ENCODE data around the gene ABHD6. TPM values are rescaled to one million over a fixed set of nuclear protein-coding genes. Genes with fewer than 3 reads are reported as not detected.

The ABHD6 gene
- total RNA-seq, 2 experiments from 2014 or later, result 3.3 to 3.7 TPM

DNA sequence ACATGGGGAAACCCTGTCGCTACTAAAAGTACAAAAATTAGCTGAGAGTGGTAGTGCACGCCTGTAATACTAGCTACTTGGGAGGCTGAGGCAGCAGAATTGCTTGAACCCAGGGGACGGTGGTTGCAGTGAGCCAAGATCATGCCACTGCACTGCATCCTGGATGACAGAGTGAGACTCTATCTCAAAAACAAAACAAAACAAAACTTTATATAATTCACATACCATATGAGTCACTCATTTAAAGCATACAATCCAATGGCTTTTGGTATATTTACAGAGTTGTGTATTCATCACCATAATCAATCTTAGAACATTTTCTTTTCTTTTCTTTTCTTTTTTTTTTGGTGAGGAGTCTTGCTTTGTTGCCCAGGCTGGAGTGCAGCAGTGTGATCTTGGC, 103.8 kb downstream of the ABHD6 start:
- Mint-ChIP-seq H3K4me3 (no peak overlapping the region), H3K36me3 (ENCODE audit: low read depth) (peaks cover 14% of the 10 kb centered on the region), H3K9me3 (no peaks in the 10 kb centered on the region), H3K27me3 (no peaks in the 10 kb centered on the region), H3K4me1 (ENCODE audit: low read depth) (peaks cover 14% of the 10 kb centered on the region), H3K27ac (no peak overlapping the region)
- TF ChIP-seq, protein P1, sequence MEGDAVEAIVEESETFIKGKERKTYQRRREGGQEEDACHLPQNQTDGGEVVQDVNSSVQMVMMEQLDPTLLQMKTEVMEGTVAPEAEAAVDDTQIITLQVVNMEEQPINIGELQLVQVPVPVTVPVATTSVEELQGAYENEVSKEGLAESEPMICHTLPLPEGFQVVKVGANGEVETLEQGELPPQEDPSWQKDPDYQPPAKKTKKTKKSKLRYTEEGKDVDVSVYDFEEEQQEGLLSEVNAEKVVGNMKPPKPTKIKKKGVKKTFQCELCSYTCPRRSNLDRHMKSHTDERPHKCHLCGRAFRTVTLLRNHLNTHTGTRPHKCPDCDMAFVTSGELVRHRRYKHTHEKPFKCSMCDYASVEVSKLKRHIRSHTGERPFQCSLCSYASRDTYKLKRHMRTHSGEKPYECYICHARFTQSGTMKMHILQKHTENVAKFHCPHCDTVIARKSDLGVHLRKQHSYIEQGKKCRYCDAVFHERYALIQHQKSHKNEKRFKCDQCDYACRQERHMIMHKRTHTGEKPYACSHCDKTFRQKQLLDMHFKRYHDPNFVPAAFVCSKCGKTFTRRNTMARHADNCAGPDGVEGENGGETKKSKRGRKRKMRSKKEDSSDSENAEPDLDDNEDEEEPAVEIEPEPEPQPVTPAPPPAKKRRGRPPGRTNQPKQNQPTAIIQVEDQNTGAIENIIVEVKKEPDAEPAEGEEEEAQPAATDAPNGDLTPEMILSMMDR (IDR thresholded peaks at IDR 0.05), result no peak
- ChIA-PET CTCF (interaction anchor here (1.0 to 1.9 kb wide), 3 partner anchors 9 to 289 kb away, joined by 3 to 7 read pairs (median 4); partner anchors contain the start of gene HTD2), POLR2A (no interaction called here)
- ATAC-seq, result no peak
- intact Hi-C loops (cut with micrococcal nuclease), result no loop called here
- no peak for DNase-seq

- TF ChIP-seq, protein P1 (IDR thresholded peaks at IDR 0.05), result no peak
- POLR2A ChIA-PET, result no interaction called here
- Mint-ChIP-seq H3K27me3 (no peaks in the 10 kb centered on the region), H3K36me3 (ENCODE audit: low read depth) (peaks cover 13% of the 10 kb centered on the region), H3K9me3 (no peaks in the 10 kb centered on the region), H3K27ac (no peak overlapping the region), H3K4me3 (no peak overlapping the region), H3K4me1 (ENCODE audit: low read depth) (peaks cover 12% of the 10 kb centered on the region)
- DNase-seq (no peak), ATAC-seq (no peak)
- CTCF ChIA-PET, result interaction anchor here (1.9 kb wide), 1 partner anchor 8 kb away, joined by 7 read pairs; no protein-coding TSS in a partner anchor
- intact Hi-C loops (cut with micrococcal nuclease), result no loop called here
Observed at GRCh38 chr3:58342676-58343075, 105.1 kb downstream of the ABHD6 start.

Other genes starting within 250 kb of the ABHD6 start
- 10 to 100 TPM; 26.3 to 28.4 TPM for gene FLNB, start 229.4 kb upstream of the ABHD6 start, total RNA-seq
- not detected for gene DNASE1L3, start 26.8 kb upstream of the ABHD6 start, total RNA-seq
- gene RPP14, start 68.5 kb downstream of the ABHD6 start, total RNA-seq, result 10 to 100 TPM; 16.1 to 18.0 TPM
- gene HTD2, start 68.7 kb downstream of the ABHD6 start, total RNA-seq, result 1 to 10 TPM; 8.4 to 9.6 TPM
- 10 to 100 TPM; 22.2 to 23.6 TPM for gene PXK, start 95.1 kb downstream of the ABHD6 start, total RNA-seq
- gene PDHB, start 196.0 kb downstream of the ABHD6 start, total RNA-seq, result 10 to 100 TPM; 53.9 to 58.8 TPM